Measurements from ENCODE around the gene LGALS3. TPM values are rescaled to one million over a fixed set of nuclear protein-coding genes. Genes with fewer than 3 reads are reported as not detected.

LGALS3 gene
- polyA plus RNA-seq, 1 donor (not counting 4 experiments of a cell fraction or from before 2014, with no cell fraction given): 193 TPM

DNA sequence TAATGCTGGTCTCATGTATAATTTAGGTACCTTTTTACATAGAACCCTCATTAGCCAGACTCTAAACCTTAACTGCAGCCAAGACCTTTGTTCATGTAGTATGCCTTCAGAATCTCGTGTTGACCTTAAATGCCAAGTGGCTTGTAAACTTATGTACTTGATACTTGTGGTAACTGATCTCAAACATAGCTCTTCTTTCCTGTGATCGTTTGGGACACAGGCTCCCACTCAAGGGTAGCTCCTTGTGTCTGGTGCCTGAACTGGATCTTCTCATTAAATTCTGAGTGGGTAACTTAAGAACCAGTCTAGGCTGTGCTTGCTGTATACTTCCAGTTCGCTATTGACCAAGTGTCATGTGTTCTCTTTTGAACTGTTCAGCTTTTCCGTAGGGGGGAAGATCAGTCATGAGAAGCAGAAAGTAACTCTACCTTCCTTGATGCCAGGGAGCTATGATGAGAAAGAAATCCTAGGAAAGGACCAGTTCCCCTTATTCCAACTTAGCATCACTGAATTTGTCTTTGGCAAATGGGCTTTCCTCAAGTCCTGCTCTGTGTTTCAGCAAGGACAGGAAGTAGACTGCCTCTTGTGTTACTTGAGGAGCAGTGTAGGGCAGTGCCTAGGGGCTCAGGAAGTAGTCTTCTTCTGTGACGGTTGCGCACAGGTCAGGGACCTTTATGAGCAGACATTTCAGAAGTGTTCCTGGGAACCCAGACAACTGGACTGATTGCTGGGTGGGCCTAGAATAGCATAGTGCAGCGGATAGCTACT, 2.5 kb downstream of the LGALS3 start:
- peaks cover 0 to 24% of the 10 kb centered on the region in 2 experiments for H3K36me3 ChIP-seq (ENCODE audit: control insufficient read depth in 2 of 2, extremely low read depth in 1 of 2, insufficient read depth in 2 of 2, low read length in 2 of 2)
- peaks cover 49% of the 10 kb centered on the region for H3K4me1 ChIP-seq (ENCODE audit: control insufficient read depth, extremely low read depth, insufficient read depth, low read length)
- H3K9ac ChIP-seq (ENCODE audit: control insufficient read depth, extremely low read depth, insufficient read depth, low read length): peak overlapping the region; percentile 4
- FAIRE-seq (peak; percentile 59), DNase-seq (ENCODE audit: low read depth, low spot score) (no peak)
- peak overlapping the region; percentile 2 to 85 (median 3) for H3K4me3 ChIP-seq (ENCODE audit: control insufficient read depth in 2 of 3, extremely low read depth in 1 of 3, insufficient read depth in 2 of 3, low read depth in 1 of 3, low read length in 3 of 3)
- H3K27ac ChIP-seq (ENCODE audit: control insufficient read depth, insufficient read depth, low read length): peak overlapping the region; percentile 92
- H3K27me3 ChIP-seq (ENCODE audit: control insufficient read depth, extremely low read depth, insufficient read depth, low read length): no peaks in the 10 kb centered on the region
- H2AFZ ChIP-seq (ENCODE audit: control insufficient read depth, low read length): no peak overlapping the region
- H4K20me1 ChIP-seq (ENCODE audit: control insufficient read depth, extremely low read depth, insufficient read depth, low read length): peaks cover 4% of the 10 kb centered on the region
- no peaks in the 10 kb centered on the region for H3K9me3 ChIP-seq (ENCODE audit: control insufficient read depth, low read depth, low read length)
- peaks cover 5% of the 10 kb centered on the region for H3K9me1 ChIP-seq (ENCODE audit: control insufficient read depth, extremely low read depth, insufficient read depth, low read length)
- peak overlapping the region; percentile 97 for H3K4me2 ChIP-seq (ENCODE audit: control insufficient read depth, extremely low read depth, insufficient read depth, low read depth, low read length)
- dilution Hi-C loops (cut with MboI; ENCODE audit: extremely low pct_ligation_motif_present, low sequenced_read_pairs): no loop called here
- H3K79me2 ChIP-seq (ENCODE audit: control insufficient read depth, insufficient read depth, low read length): peaks cover 68% of the 10 kb centered on the region
- TF ChIP-seq, protein P1, sequence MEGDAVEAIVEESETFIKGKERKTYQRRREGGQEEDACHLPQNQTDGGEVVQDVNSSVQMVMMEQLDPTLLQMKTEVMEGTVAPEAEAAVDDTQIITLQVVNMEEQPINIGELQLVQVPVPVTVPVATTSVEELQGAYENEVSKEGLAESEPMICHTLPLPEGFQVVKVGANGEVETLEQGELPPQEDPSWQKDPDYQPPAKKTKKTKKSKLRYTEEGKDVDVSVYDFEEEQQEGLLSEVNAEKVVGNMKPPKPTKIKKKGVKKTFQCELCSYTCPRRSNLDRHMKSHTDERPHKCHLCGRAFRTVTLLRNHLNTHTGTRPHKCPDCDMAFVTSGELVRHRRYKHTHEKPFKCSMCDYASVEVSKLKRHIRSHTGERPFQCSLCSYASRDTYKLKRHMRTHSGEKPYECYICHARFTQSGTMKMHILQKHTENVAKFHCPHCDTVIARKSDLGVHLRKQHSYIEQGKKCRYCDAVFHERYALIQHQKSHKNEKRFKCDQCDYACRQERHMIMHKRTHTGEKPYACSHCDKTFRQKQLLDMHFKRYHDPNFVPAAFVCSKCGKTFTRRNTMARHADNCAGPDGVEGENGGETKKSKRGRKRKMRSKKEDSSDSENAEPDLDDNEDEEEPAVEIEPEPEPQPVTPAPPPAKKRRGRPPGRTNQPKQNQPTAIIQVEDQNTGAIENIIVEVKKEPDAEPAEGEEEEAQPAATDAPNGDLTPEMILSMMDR (optimal IDR thresholded peaks at IDR 0.05 in 1 of 3, IDR thresholded peaks at IDR 0.05 in 1 of 3, conservative IDR thresholded peaks at IDR 0.05 in 1 of 3; ENCODE audit: extremely low read depth in 1 of 3, insufficient read depth in 2 of 3, low read length in 3 of 3): peak; percentile 18 to 30 (median 21)
- TF ChIP-seq EZH2 (IDR thresholded peaks at IDR 0.05; ENCODE audit: low read length): no peak

DNA sequence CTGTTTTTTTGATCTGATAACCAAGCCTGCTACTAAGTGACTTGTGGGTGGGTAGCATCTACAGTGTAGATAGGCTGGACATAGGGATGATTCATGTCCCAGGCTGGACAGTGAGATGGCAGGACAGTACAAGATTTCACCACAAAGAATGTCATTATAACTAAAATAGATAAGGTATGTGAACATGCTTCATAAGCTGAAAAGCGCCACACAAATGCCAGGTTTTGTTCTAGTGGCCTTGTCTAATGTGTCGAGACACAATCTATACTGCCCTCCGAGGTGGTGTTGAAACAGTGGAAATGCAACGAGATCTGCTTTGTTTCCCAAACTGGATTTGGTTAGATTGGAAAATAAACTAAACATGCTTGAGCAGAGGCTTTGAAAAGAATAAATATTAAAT, 4.4 kb downstream of the LGALS3 start:
- Histone ChIP-seq H3K9me1 (ENCODE audit: control insufficient read depth, extremely low read depth, insufficient read depth, low read length) (peaks cover 5% of the 10 kb centered on the region), H3K27me3 (ENCODE audit: control insufficient read depth, extremely low read depth, insufficient read depth, low read length) (no peaks in the 10 kb centered on the region), H3K27ac (ENCODE audit: control insufficient read depth, insufficient read depth, low read length) (no peak overlapping the region), H3K36me3 (ENCODE audit: control insufficient read depth in 2 of 2, extremely low read depth in 1 of 2, insufficient read depth in 2 of 2, low read length in 2 of 2) (peaks cover 10 to 30% of the 10 kb centered on the region in 2 experiments), H3K4me1 (ENCODE audit: control insufficient read depth, extremely low read depth, insufficient read depth, low read length) (peaks cover 42% of the 10 kb centered on the region), H4K20me1 (ENCODE audit: control insufficient read depth, extremely low read depth, insufficient read depth, low read length) (peaks cover 7% of the 10 kb centered on the region), H3K9ac (ENCODE audit: control insufficient read depth, extremely low read depth, insufficient read depth, low read length) (no peak overlapping the region), H3K4me2 (ENCODE audit: control insufficient read depth, extremely low read depth, insufficient read depth, low read depth, low read length) (no peak overlapping the region), H3K4me3 (ENCODE audit: control insufficient read depth in 2 of 3, extremely low read depth in 1 of 3, insufficient read depth in 2 of 3, low read depth in 1 of 3, low read length in 3 of 3) (no peak overlapping the region), H3K9me3 (ENCODE audit: control insufficient read depth, low read depth, low read length) (no peaks in the 10 kb centered on the region), H3K79me2 (ENCODE audit: control insufficient read depth, insufficient read depth, low read length) (peaks cover 85% of the 10 kb centered on the region), H2AFZ (ENCODE audit: control insufficient read depth, low read length) (no peak overlapping the region)
- DNase-seq (ENCODE audit: low read depth, low spot score) (no peak), FAIRE-seq (no peak)
- no peak for TF ChIP-seq EZH2 (IDR thresholded peaks at IDR 0.05; ENCODE audit: low read length)
- TF ChIP-seq, protein P1 (optimal IDR thresholded peaks at IDR 0.05 in 1 of 3, IDR thresholded peaks at IDR 0.05 in 1 of 3, conservative IDR thresholded peaks at IDR 0.05 in 1 of 3; ENCODE audit: extremely low read depth in 1 of 3, insufficient read depth in 2 of 3, low read length in 3 of 3): peak; percentile 12 to 44 (median 38)
- dilution Hi-C loops (cut with MboI; ENCODE audit: extremely low pct_ligation_motif_present, low sequenced_read_pairs): no loop called here

All from keratinocyte (primary cell).